Measurements from ENCODE around the gene RAB12. TPM values are rescaled to one million over a fixed set of nuclear protein-coding genes. Genes with fewer than 3 reads are reported as not detected.

The RAB12 gene
- total and polyA plus RNA-seq, 2 of the 8 experiments (the other 6 are each of a cell fraction or from before 2014, with no cell fraction given): 19.7 to 45.9 TPM

DNA sequence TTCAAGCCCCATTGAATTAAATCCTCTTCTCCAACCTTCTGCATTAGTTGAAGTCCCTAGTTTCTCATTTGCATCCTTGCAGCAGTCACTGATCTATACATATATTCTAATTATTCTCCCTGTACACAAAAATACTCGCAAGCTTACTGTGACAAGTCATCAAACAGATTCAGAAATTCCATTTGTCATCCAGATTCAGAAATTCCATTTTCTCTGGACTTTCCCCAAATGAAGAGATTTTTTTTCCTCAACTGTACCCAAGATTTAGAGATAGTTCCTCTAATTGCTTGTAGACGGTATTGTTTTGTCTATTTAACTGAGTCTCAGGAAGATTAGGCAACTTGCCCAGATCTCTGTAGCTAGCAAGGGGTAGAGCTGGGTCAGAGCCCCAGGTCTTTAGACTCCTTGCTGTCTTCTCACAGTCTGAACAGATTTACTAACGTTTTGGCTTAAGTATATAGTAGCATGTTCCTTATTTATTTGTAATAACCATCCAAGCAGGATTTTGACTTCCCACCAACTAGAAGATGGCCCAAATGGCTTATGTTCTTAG is 34.2 kb downstream of the RAB12 start:
- H3K4ac ChIP-seq (replicated peaks; ENCODE audit: insufficient read length, low read depth, low read length): no peak overlapping the region
- H3K79me1 ChIP-seq (ENCODE audit: low read depth, low read length): no peaks in the 10 kb centered on the region
- no peaks in the 10 kb centered on the region for H3K9me3 ChIP-seq (ENCODE audit: insufficient read depth in 2 of 2, low read depth in 1 of 2, low read length in 1 of 2)
- H2BK20ac ChIP-seq (ENCODE audit: low read length): no peak overlapping the region
- H3K4me3 ChIP-seq (ENCODE audit: extremely low read depth in 1 of 4, insufficient read depth in 2 of 4, low read depth in 3 of 4, low read length in 4 of 4): no peak overlapping the region
- H3K23me2 ChIP-seq (ENCODE audit: low read depth, low read length): no peaks in the 10 kb centered on the region
- no peak overlapping the region for H3K9ac ChIP-seq (replicated peaks in 1 of 4; ENCODE audit: extremely low read depth in 1 of 4, low read depth in 3 of 4, low read length in 3 of 4)
- no peak overlapping the region for H3K4me2 ChIP-seq (ENCODE audit: insufficient read depth in 1 of 2, low read depth in 2 of 2, low read length in 2 of 2)
- no peak overlapping the region for H4K5ac ChIP-seq (ENCODE audit: insufficient read length, low read depth, low read length)
- ChIA-PET POLR2A (ENCODE audit: partially characterized antibody) (interaction anchor here (0.7 to 1.3 kb wide), 2 partner anchors 64 to 1410 kb away, joined by 3 to 4 read pairs; no protein-coding TSS in a partner anchor), CTCF (ENCODE audit: partially characterized antibody) (interaction anchor here (0.6 to 1.5 kb wide), 4 partner anchors 15 to 344 kb away, joined by 3 to 4 read pairs (median 4); no protein-coding TSS in a partner anchor)
- H2BK120ac ChIP-seq (replicated peaks; ENCODE audit: low read depth, low read length): no peak overlapping the region
- peaks cover 5 to 22% (median 18%) of the 10 kb centered on the region in 4 experiments for H3K36me3 ChIP-seq (ENCODE audit: control insufficient read depth in 2 of 4, insufficient read depth in 4 of 4, low read length in 3 of 4)
- H3K4me1 ChIP-seq (replicated peaks in 1 of 4; ENCODE audit: control insufficient read depth in 3 of 4, insufficient read depth in 4 of 4, low read length in 3 of 4): no peaks in the 10 kb centered on the region
- FAIRE-seq (no peak), DNase-seq (ENCODE audit: low read depth in 1 of 2, low spot score in 2 of 2) (no peak)
- no peak overlapping the region for H4K91ac ChIP-seq (replicated peaks; ENCODE audit: insufficient read length, low read length)
- H3K23ac ChIP-seq (ENCODE audit: insufficient read length): no peak overlapping the region
- H3K56ac ChIP-seq (replicated peaks; ENCODE audit: insufficient read length, low read depth, low read length): no peak overlapping the region
- H2AK5ac ChIP-seq (ENCODE audit: low read depth, low read length): no peak overlapping the region
- H4K20me1 ChIP-seq (replicated peaks in 1 of 2; ENCODE audit: control insufficient read depth in 1 of 2, insufficient read depth in 2 of 2, low read length in 2 of 2): no peaks in the 10 kb centered on the region
- H3K79me2 ChIP-seq (ENCODE audit: control insufficient read depth in 1 of 2, insufficient read depth in 2 of 2, low read length in 2 of 2): no peaks in the 10 kb centered on the region
- H2BK5ac ChIP-seq (ENCODE audit: low read depth, low read length): no peak overlapping the region
- no peak overlapping the region for H3K18ac ChIP-seq (ENCODE audit: extremely low read depth, low read length)
- H3K27ac ChIP-seq (ENCODE audit: low read depth, low read length): no peak overlapping the region
- H4K8ac ChIP-seq (ENCODE audit: extremely low read depth, insufficient read depth, low read length): no peak overlapping the region
- H2AFZ ChIP-seq (ENCODE audit: low read length): no peak overlapping the region
- no peak overlapping the region for H3K14ac ChIP-seq (ENCODE audit: insufficient read length)
- no peaks in the 10 kb centered on the region for H3K27me3 ChIP-seq (replicated peaks in 1 of 4; ENCODE audit: control insufficient read depth in 3 of 4, extremely low read depth in 1 of 4, insufficient read depth in 3 of 4, low read length in 3 of 4)
- H2BK15ac ChIP-seq (ENCODE audit: low read length): no peak overlapping the region
- no peak overlapping the region for H2BK12ac ChIP-seq (ENCODE audit: low read depth, low read length)
- 72% methylated on average over 3 of the region's 3 CpGs; no CpG with 5 or more reads in 1 of the 2 experiments for WGBS, 2 experiments (ENCODE audit: extremely low coverage in 1 of 2, insufficient coverage in 1 of 2, insufficient read length in 1 of 2, insufficient replicate concordance in 2 of 2, low coverage in 1 of 2, low lambda C conversion rate in 2 of 2, missing lambda C conversion rate in 1 of 2)
- TF ChIP-seq BCL11A (IDR thresholded peaks at IDR 0.05; ENCODE audit: low read depth in 2 of 2, low read length in 2 of 2) (no peak), CBX8 (IDR thresholded peaks at IDR 0.05; ENCODE audit: borderline replicate concordance, low read depth, low read length) (no peak), ASH2L (IDR thresholded peaks at IDR 0.05; ENCODE audit: low read length) (no peak), NANOG (IDR thresholded peaks at IDR 0.05; ENCODE audit: insufficient read depth, low read depth, low read length, poor library complexity, severe bottlenecking) (no peak), CEBPB (IDR thresholded peaks at IDR 0.05; ENCODE audit: low read depth, low read length) (no peak), KDM5A (IDR thresholded peaks at IDR 0.05; ENCODE audit: low read length) (no peak), POU5F1 (IDR thresholded peaks at IDR 0.05; ENCODE audit: low read depth, low read length) (no peak), SP4 (IDR thresholded peaks at IDR 0.05; ENCODE audit: low read length) (no peak), CHD1 (IDR thresholded peaks at IDR 0.05; ENCODE audit: low read depth, low read length) (no peak), SP1 (IDR thresholded peaks at IDR 0.05; ENCODE audit: low read depth, low read length) (no peak), RNF2 (IDR thresholded peaks at IDR 0.05; ENCODE audit: borderline replicate concordance, low read depth, low read length, missing control alignments, poor library complexity, severe bottlenecking) (no peak), CBX5 (IDR thresholded peaks at IDR 0.05; ENCODE audit: low read depth, low read length) (no peak)
- TF ChIP-seq, protein P1, sequence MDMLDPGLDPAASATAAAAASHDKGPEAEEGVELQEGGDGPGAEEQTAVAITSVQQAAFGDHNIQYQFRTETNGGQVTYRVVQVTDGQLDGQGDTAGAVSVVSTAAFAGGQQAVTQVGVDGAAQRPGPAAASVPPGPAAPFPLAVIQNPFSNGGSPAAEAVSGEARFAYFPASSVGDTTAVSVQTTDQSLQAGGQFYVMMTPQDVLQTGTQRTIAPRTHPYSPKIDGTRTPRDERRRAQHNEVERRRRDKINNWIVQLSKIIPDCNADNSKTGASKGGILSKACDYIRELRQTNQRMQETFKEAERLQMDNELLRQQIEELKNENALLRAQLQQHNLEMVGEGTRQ (IDR thresholded peaks at IDR 0.05; ENCODE audit: low read length): no peak
